B cell (primary cell): ENCODE measurements around the gene EFHC2. TPM values are rescaled to one million over a fixed set of nuclear protein-coding genes. Genes with fewer than 3 reads are reported as not detected.

Experiments used
- ATAC-seq: fragments of 200-7000 bp; cut with Tn5 transposase; one replicate; pipeline ENCODE4 v1.10.0; 2021; ENCODE audit warnings: low read depth, mild to moderate bottlenecking, moderate number of reproducible peaks, moderate library complexity
- CTCF ChIA-PET: fragments of 350-600 bp; sonication (Branson Sonifier 250); formaldehyde crosslinking; loops from one replicate; lab custom pipeline; 2021; ENCODE audit warnings: antibody characterized with exemption, inconsistent platforms; lab: Charles Lee
- POLR2A ChIA-PET: fragments of 350-600 bp; sonication (Branson Sonifier 250); formaldehyde crosslinking; loops from one replicate; lab custom pipeline; 2021; ENCODE audit warnings: antibody characterized with exemption; lab: Charles Lee
- DNase-seq: peaks from one replicate; pipeline ENCODE4 v3.0.0; 2013
- H2AFZ ChIP-seq: 2 replicates; pipeline ENCODE4 v1.6.1; 2012; ENCODE audit warnings: mild to moderate bottlenecking, low read depth, low read length; ENCODE audit not compliant: insufficient read depth, poor library complexity, severe bottlenecking
- H3K27ac ChIP-seq, 2 donors: 1 replicate in 1 of 2; 2 replicates in 1 of 2; pipeline ENCODE4 v1.5.1; 2012 to 2013; ENCODE audit warnings: low read length in 2 of 2, mild to moderate bottlenecking in 2 of 2, moderate library complexity in 1 of 2
- H3K27me3 ChIP-seq, 4 experiments: fragments of 200-600 bp in 1 of 4; sonication (generic) in 1 of 4; replicated peaks in 1 of 4; 1 replicate in 2 of 4; 2 replicates in 2 of 4; pipeline versions ENCODE4 v1.6.1 to v1.7.0; 2013 to 2016; ENCODE audit warnings: low read length in 3 of 4, mild to moderate bottlenecking in 2 of 4, mixed read lengths in 1 of 4, moderate library complexity in 1 of 4; ENCODE audit not compliant: insufficient read depth in 4 of 4, control insufficient read depth in 3 of 4; ENCODE audit errors: control extremely low read depth in 1 of 4
- H3K36me3 ChIP-seq, 2 experiments: replicated peaks in 1 of 2; 1 replicate in 1 of 2; 2 replicates in 1 of 2; pipeline versions ENCODE4 v1.6.1 to v1.7.1; 2013; ENCODE audit warnings: low read length in 1 of 2; ENCODE audit not compliant: insufficient read depth in 2 of 2, control insufficient read depth in 1 of 2; ENCODE audit errors: control extremely low read depth in 1 of 2, extremely low read depth in 1 of 2
- H3K4me1 ChIP-seq, 2 donors: fragments of 200-600 bp in 1 of 2; sonication (generic) in 1 of 2; 1 replicate in 1 of 2; 2 replicates in 1 of 2; pipeline versions ENCODE4 v1.5.1 to v1.6.1; 2013 to 2017; ENCODE audit warnings: low read length in 2 of 2; ENCODE audit not compliant: control insufficient read depth in 2 of 2, insufficient read depth in 2 of 2
- H3K4me2 ChIP-seq: replicated peaks from 2 replicates; pipeline ENCODE3; 2012; ENCODE audit warnings: mild to moderate bottlenecking, low read depth, low read length; ENCODE audit not compliant: poor library complexity, severe bottlenecking
- H3K4me3 ChIP-seq, 5 experiments: fragments of 200-600 bp in 1 of 5; sonication (generic) in 1 of 5; 1 replicate in 3 of 5; 2 replicates in 2 of 5; pipeline versions ENCODE4 v1.5.1 to v1.7.0; 2011 to 2016; ENCODE audit warnings: low read length in 4 of 5, mild to moderate bottlenecking in 4 of 5, low read depth in 2 of 5, control low read depth in 1 of 5, moderate library complexity in 1 of 5; ENCODE audit not compliant: insufficient read depth in 1 of 5; ENCODE audit errors: control extremely low read depth in 1 of 5, extremely low read depth in 1 of 5
- H3K79me2 ChIP-seq: fragments of 200-600 bp; sonication (generic); one replicate; pipeline ENCODE4 v1.6.0; 2016; ENCODE audit warnings: low read length; ENCODE audit not compliant: control insufficient read depth, insufficient read depth
- H3K9ac ChIP-seq: fragments of 200-600 bp; sonication (generic); 2 replicates; pipeline ENCODE4 v1.6.1; 2017; ENCODE audit warnings: mild to moderate bottlenecking, low read length, moderate library complexity
- H3K9me3 ChIP-seq, 3 donors: one replicate each; pipeline versions ENCODE4 v1.6.1 to v1.7.1; 2013; ENCODE audit warnings: low read length in 2 of 3; ENCODE audit not compliant: control insufficient read depth in 2 of 3, insufficient read depth in 1 of 3; ENCODE audit errors: control extremely low read depth in 1 of 3
- H4K20me1 ChIP-seq: 2 replicates; pipeline ENCODE4 v1.6.0; 2012; ENCODE audit warnings: mild to moderate bottlenecking, low read length; ENCODE audit not compliant: insufficient read depth, control insufficient read depth, poor library complexity, severe bottlenecking
- H3K27ac Mint-ChIP-seq: one replicate; pipeline ENCODE4 v1.8.0; 2021; ENCODE audit warnings: mixed read lengths
- H3K27me3 Mint-ChIP-seq: one replicate; pipeline ENCODE4 v1.8.0; 2021; ENCODE audit warnings: mixed read lengths
- H3K4me1 Mint-ChIP-seq: one replicate; pipeline ENCODE4 v1.8.0; 2021; ENCODE audit warnings: mixed read lengths
- H3K4me3 Mint-ChIP-seq: one replicate; pipeline ENCODE4 v1.8.0; 2021; ENCODE audit warnings: mixed read lengths
- H3K9me3 Mint-ChIP-seq: one replicate; pipeline ENCODE4 v1.8.0; 2022; ENCODE audit warnings: mixed read lengths; ENCODE audit not compliant: insufficient read depth
- CTCF ChIP-seq: fragments of 200-600 bp; IDR thresholded peaks from one replicate; pipeline ENCODE4 v1.8.0; 2022; ENCODE audit warnings: antibody characterized with exemption, mild to moderate bottlenecking
- EZH2 ChIP-seq: IDR thresholded peaks from 2 replicates; pipeline ENCODE4 v1.6.1; 2012; ENCODE audit warnings: borderline replicate concordance, low read depth, mild to moderate bottlenecking, moderate library complexity, low read length; ENCODE audit not compliant: insufficient read depth, poor library complexity, severe bottlenecking
- WGBS: methylation state at CpG from one replicate; pipeline ENCODE4 v1.1.5; 2013; ENCODE audit warnings: missing lambda C conversion rate; ENCODE audit not compliant: insufficient coverage; 5-methylcytosine and 5-hydroxymethylcytosine counted together
- intact Hi-C: fragments of 100-400 bp; cut with micrococcal nuclease; formaldehyde crosslinking; loops from one replicate; pipeline ENCODE4 v1.10.0; 2022
- polyA plus RNA-seq: library from polyadenylated mRNA; depleted of rRNA; stranded (reverse); fragments of >200 nt; gene quantifications from 2 replicates; pipeline ENCODE4 v1.2.3, GENCODE V29; 2012
- total RNA-seq, 2 donors: library from RNA; stranded (reverse); fragments of 120-200 nt in 1 of 2; gene quantifications; 1 replicate in 1 of 2; 2 replicates in 1 of 2; pipeline versions ENCODE4 v1.2.3 to v1.2.4, GENCODE V29; 2013 to 2022

EFHC2 gene
- total and polyA plus RNA-seq, 2 donors (not counting 1 experiment from before 2014, with no cell fraction given): 0.12 to 0.47 TPM

- no peaks in the 10 kb centered on the region for H3K9me3 Mint-ChIP-seq
- no peak overlapping the region for H3K27ac Mint-ChIP-seq
- Histone ChIP-seq H3K4me2 (no peak overlapping the region), H3K4me1 (no peaks in the 10 kb centered on the region), H4K20me1 (no peaks in the 10 kb centered on the region), H2AFZ (no peak overlapping the region), H3K9me3 (no peaks in the 10 kb centered on the region), H3K9ac (no peak overlapping the region), H3K4me3 (no peak overlapping the region), H3K79me2 (no peaks in the 10 kb centered on the region), H3K27me3 (no peaks in the 10 kb centered on the region), H3K36me3 (no peaks in the 10 kb centered on the region), H3K27ac (no peak overlapping the region)
- ChIA-PET POLR2A (no interaction called here), CTCF (no interaction called here)
- no peak for ATAC-seq
- H3K4me1 Mint-ChIP-seq: peaks cover 5% of the 10 kb centered on the region
- intact Hi-C loops: no loop called here
- H3K27me3 Mint-ChIP-seq: peaks cover 13% of the 10 kb centered on the region
- no peak overlapping the region for H3K4me3 Mint-ChIP-seq
- TF ChIP-seq CTCF (no peak), EZH2 (no peak)
- no peak for DNase-seq
Observed at GRCh38 chrX:44239036-44239435, 104.4 kb downstream of the EFHC2 start.

DNA sequence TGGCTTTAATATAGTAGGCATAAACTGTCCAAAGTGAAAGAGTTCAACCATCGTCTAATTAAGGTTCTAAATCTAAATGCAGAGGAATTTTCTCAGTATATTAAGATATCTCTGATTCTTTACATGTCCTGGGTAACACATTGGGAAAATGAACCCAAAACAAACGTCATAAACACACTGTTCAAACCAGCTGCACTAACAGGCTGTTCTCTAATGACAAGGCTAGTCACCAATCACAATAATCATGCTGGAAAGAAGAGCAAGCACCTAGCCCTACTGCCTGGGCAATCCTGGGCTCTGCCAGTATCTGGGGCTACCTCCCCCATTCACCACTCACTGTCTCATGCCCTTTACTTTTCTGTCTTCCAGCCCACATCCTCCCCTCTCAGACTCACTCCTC is 107.9 kb downstream of the EFHC2 start:
- H3K27me3 Mint-ChIP-seq: peaks cover 13% of the 10 kb centered on the region
- H3K27ac Mint-ChIP-seq: no peak overlapping the region
- no peaks in the 10 kb centered on the region for H3K4me1 Mint-ChIP-seq
- H3K4me1 ChIP-seq: no peaks in the 10 kb centered on the region
- no peaks in the 10 kb centered on the region for H3K9me3 ChIP-seq
- H3K36me3 ChIP-seq: no peaks in the 10 kb centered on the region
- ATAC-seq (no peak), DNase-seq (no peak)
- H3K9ac ChIP-seq: no peak overlapping the region
- WGBS: 83% methylated on average over 1 of the region's 2 CpGs
- H3K4me3 ChIP-seq: no peak overlapping the region
- H3K27me3 ChIP-seq: no peaks in the 10 kb centered on the region
- H3K79me2 ChIP-seq: no peaks in the 10 kb centered on the region
- no peaks in the 10 kb centered on the region for H3K9me3 Mint-ChIP-seq
- POLR2A ChIA-PET: no interaction called here
- TF ChIP-seq CTCF (no peak), EZH2 (no peak)
- intact Hi-C loops: no loop called here
- H3K4me3 Mint-ChIP-seq: no peak overlapping the region
- no peaks in the 10 kb centered on the region for H4K20me1 ChIP-seq
- CTCF ChIA-PET: no interaction called here
- H3K4me2 ChIP-seq: no peak overlapping the region
- no peak overlapping the region for H3K27ac ChIP-seq
- no peak overlapping the region for H2AFZ ChIP-seq
